Activated CD4-positive, CD25-positive, alpha-beta regulatory T cell treated with anti-CD3 and anti-CD28 coated beads, Interleukin-2, amount 50 U/mL, for 24 hours (primary cell): Measurements from ENCODE around the gene SEMA3G.

Source experiments
- ATAC-seq, 2 donors: fragments of 150-1000 bp; cut with Tn5 transposase; one replicate each; pipeline ENCODE4 v1.10.0; 2021; ENCODE audit warnings: mild to moderate bottlenecking in 1 of 2, moderate library complexity in 1 of 2

SEMA3G gene

DNA sequence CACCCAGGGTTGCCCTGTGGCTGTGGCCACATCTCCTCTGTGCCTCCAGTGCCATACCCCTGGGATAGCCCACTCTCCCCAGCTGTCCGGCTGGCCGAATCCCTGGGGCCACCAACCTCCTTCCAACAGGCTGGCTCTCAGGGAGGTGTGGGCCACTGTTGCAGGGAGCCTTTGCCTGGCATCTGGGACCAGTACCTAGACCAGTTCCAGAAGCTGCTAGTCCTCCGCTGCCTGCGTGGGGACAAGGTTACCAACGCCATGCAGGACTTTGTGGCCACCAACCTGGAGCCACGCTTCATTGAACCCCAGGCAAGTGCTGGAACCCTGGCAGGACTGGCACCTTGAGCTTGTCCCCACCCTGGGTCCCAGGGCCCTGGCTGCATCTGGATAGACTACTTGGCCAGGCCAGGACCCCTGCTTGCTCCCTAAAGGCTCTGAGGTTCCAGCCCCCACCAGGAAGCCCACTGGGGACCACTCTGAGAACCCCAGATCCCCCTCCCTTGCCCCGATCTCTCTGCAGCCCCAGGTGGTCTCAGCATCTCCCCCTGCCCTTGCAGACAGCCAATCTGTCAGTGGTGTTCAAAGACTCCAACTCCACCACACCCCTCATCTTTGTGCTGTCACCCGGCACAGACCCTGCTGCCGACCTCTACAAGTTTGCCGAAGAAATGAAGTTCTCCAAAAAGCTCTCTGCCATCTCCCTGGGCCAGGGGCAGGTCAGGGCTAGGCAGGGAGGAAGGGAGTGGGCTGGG is 50.0 kb downstream of the SEMA3G start:
- no peak for ATAC-seq

DNA sequence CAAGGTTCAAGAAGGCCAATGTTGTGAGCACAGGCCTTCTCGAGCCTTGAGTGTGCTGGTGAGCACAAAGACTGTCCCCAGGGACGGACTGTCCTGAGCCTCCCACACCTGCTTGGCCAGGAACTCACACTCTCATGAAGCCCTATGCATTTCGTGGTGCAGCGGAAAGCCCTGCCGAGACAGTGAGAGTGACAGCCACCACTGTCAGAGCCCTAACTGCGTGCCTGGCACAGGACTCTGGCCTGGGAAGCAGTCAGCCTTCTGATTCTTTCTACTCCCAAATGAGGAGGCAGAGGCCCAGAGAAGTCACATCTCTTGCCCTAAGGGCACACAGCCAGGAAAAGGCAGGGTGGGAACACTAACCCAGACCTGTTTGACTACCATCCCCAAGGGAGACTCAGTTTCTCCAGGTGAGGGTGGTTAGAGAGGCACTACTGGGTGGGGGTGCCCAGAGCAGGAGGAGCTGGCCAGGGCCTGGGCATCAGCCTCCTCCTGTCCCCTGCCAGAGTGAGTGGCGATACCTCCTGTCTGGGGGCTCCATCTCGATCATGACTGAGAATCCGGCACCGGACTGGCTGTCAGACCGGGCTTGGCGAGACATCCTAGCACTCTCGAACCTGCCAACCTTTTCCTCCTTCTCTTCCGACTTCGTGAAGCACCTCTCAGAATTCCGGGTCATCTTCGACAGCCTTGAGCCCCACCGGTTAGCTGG is 50.8 kb downstream of the SEMA3G start:
- no peak for ATAC-seq

DNA sequence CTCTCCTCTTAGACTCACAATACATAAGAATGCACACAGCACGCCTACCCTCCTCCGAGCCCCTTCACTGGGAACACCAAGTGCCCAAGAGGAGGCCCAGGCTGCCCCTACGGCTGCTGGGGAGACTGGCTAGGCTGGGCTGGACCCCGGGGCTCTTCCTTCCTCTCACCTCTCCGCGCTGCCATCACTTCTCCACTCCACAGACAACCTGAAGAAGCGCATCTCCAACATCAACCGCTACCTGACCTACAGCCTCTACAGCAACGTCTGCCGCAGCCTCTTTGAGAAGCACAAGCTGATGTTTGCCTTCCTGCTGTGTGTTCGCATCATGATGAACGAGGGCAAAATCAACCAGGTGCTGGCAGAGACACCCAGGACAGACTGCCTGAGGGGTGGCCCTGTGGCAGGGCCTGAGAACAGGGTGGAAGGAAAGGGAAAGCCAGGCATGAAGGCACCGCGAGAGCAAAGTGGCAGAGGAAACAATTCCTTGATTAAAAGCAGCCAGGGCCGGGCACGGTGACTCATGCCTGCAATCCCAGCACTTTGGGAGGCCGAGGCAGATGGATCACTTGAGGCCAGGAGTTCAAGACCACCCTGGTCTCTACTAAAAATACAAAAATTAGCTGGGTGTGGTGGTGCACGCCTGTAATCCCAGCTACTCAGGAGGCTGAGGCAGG is 51.6 kb downstream of the SEMA3G start:
- no peak for ATAC-seq

DNA sequence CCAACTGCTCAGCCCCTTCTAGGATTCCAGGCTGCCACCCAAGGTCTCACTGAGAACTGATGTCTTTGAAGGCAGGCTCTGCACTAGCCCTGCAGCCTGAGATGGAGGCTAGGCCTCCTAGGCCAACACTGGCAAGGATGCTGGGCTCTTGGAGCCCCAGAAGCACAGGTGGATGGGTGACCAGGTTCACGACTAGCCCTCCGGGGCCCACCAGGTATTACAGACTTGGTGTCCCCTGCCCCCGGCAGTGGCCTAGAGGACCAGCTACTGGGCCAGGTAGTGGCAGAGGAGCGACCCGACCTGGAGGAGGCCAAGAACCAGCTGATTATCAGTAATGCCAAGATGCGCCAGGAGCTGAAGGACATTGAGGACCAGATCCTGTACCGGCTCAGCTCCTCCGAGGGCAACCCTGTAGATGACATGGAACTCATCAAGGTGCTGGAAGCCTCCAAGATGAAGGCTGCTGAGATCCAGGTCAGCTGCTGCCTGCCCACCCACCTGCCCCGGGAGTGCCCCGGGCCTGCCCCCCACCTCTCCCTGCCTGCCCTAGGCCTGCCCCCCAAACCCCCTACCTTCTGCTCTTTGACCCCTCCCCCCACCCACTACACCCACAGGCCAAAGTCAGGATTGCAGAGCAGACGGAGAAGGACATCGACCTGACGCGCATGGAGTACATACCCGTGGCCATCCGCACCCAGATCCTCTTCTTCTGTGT is 52.5 kb downstream of the SEMA3G start:
- no peak for ATAC-seq

DNA sequence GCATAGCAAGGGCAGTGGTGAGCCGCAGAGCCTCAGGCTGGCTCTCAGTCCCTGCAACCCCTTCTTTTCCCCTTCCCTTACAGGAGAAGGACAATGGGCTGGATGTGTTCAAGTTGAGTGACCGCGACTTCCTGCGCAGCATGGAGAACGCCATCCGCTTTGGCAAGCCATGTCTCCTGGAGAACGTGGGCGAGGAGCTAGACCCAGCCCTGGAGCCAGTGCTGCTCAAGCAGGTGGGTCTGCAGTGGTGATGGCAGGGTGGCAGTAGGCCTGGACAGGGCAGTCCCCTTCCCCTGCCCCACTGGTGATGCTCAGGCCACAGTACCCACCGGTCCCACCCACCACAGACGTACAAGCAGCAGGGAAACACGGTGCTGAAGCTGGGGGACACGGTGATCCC is 53.8 kb downstream of the SEMA3G start:
- no peak for ATAC-seq

DNA sequence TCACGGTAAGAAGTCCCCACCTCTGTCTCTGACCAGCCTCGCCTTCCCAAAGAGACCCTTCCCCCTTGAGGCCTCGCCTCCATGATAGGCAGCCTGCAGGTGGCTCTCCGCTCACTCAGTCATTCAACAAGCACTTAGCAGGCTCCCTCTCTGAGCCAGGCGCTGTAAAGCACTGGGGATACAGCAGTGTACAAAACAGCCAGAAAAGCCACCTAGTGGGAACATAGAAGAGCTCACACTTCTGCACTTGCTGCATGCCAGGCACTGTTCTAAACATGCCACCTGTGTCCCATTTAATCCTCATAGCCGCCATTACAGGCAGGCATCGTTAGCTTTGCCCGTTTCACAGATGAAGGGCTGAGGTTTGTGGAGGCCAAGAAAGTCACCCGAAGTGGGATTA is 56.0 kb downstream of the SEMA3G start:
- ATAC-seq: no peak

DNA sequence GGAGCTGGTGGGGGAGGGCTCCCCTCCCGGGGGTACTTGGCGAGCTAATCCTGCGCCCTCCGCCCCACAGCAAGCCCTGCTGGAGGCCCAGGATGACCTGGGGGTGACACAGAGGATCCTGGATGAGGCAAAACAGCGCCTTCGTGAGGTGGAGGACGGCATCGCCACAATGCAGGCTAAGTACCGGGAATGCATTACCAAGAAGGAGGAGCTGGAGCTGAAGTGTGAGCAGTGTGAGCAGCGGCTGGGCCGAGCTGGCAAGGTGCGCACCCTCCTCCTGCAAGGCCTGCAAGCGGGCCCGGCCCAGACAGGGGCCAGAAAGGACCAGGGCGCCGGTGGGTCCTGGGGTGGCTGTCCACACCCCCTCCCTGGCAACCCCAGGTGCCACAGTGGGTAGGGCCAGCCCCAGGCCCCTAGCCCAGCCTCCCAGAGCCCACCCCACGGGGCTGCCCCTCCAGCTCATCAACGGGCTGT is 56.5 kb downstream of the SEMA3G start:
- ATAC-seq: no peak

DNA sequence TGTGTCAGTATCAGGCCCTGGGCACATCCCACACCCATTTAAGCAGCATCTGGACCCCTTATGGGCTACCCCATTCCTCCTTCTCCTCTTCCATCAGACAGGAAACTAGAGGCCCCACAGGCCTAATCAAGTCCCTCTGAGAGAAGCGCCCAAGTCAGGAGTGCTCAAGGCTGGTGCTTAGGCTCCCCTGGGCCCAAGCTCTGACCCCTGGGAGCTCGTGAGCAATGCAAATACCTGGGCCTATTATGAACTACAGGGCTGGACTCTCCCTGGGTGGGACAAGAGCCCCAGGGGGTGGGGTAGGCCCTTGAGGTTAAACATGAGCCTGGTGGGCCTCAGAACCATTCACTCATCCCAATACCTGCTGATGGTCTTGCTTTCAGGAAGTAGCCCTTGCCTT is 57.4 kb downstream of the SEMA3G start:
- no peak for ATAC-seq

DNA sequence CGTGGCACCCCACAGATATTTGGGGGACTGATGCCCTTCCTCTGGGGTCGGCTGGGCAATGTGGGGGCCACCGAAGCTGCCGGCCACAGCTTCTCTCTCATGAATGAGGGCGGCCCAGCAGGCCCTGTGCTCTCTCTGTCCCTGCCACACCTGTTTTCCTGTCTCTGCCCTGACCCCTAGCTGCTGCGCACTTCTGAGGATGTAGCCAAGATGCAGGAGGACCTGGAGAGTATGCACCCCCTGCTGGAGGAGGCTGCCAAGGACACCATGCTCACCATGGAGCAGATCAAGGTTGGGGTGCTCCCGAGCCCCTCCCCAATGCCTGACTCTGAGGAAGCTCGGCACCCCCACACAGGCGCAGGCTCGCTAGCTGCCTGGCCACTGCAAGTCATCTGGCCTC is 59.7 kb downstream of the SEMA3G start:
- no peak for ATAC-seq

DNA sequence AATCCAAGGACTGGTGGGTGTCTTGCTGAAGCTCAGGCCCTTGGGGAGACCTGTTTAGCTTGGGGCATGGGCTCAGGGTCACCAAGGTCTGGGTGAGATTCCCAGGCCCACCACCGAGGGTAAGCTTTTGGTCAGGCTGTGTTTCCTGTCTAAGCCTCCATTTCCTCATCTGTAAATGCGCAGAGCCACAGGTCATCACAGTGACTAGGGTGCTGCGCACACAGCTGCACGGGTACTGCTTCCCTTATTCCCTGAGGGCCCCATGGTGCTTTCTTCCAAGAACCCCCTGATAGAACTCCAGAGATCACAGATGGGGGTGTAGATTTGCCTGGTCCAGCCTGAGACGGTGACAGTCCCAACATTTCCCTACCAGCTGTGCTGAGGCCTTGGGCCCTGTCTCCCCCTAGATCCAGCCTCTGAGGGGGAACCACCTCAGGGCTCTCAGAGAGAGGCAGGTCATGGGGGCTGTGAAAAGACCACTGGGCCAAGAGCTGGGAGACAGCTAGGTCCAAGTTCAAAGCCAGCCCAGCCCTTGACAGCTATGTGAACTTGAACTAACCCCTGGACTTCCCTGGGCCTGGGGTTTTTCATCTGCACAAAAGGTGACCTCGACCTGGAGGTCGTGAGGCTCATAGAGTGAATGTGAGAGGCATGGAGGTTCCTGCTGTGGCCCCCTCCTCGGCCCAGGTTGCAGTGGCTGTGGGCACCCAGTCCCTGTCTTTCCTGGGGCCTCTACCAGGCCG is 60.7 kb downstream of the SEMA3G start:
- ATAC-seq: no peak

DNA sequence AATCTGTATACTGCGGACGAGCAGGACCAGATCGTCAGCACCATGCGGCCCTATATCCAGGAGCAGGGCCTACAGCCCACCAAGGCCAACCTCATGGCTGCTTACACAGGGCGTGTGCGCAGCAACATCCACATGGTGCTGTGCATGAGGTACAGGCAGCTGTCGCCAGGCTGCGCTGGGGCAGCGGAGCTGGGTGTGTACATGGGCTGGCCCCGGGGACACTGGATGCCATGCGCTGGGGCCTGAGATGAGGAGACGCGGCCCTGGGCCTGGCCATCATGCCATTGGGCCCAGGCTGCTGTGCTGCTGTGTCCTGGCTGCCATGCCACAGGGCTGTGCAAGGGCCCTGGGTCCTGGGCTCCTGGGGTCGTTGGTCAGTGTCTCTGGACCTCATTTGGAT is 61.5 kb downstream of the SEMA3G start:
- no peak for ATAC-seq
